Panc1 (cell line): ENCODE data around the gene SDK1. TPM values are rescaled to one million over a fixed set of nuclear protein-coding genes. Genes with fewer than 3 reads are reported as not detected.

Experiments
- ATAC-seq: fragments of 200-7000 bp; cut with Tn5 transposase; 2 replicates; pipeline ENCODE4 v1.9.1; 2020; ENCODE audit warnings: mild to moderate bottlenecking, moderate library complexity
- BruUV-seq: library from RNA; stranded (reverse); fragments of 400-500 nt; replicated peaks from 2 replicates; lab custom pipeline; 2021; lab: Mats Ljungman, UMichigan
- CTCF ChIA-PET: fragments of 300-600 bp; sonication (Branson Sonifier 250); formaldehyde crosslinking; loops from one replicate; lab custom pipeline; 2022; ENCODE audit warnings: antibody characterized with exemption; lab: Charles Lee
- POLR2A ChIA-PET: fragments of 300-600 bp; sonication (Branson Sonifier 250); formaldehyde crosslinking; loops from one replicate; lab custom pipeline; 2022; ENCODE audit warnings: antibody characterized with exemption; lab: Charles Lee
- DNase-seq: peaks from one replicate; pipeline ENCODE4 v3.0.0-alpha.2; 2010; ENCODE audit warnings: low read depth, low spot score
- H3K27ac ChIP-seq: 2 replicates; pipeline ENCODE4 v1.5.1; 2011; ENCODE audit warnings: mild to moderate bottlenecking, low read length, inconsistent platforms
- H3K27me3 ChIP-seq: fragments of 200-500 bp; sonication (Bioruptor generic); 2 replicates; pipeline ENCODE4 v1.6.0; 2014; ENCODE audit warnings: low read length, inconsistent platforms; ENCODE audit not compliant: control insufficient read depth, insufficient read depth
- H3K36me3 ChIP-seq: fragments of 200-500 bp; sonication (Bioruptor generic); 2 replicates; pipeline ENCODE4 v1.5.1; 2014; ENCODE audit warnings: inconsistent platforms, mild to moderate bottlenecking, low read length, moderate library complexity; ENCODE audit not compliant: control insufficient read depth, insufficient read depth
- H3K4me1 ChIP-seq: 2 replicates; pipeline ENCODE4 v1.5.1; 2011; ENCODE audit warnings: inconsistent platforms, mild to moderate bottlenecking, low read length, moderate library complexity; ENCODE audit not compliant: control insufficient read depth, insufficient read depth
- H3K4me3 ChIP-seq, 2 experiments: 2 replicates each; pipeline ENCODE4 v1.5.1; 2011 to 2012; ENCODE audit warnings: low read depth in 2 of 2, low read length in 2 of 2, mild to moderate bottlenecking in 2 of 2, inconsistent platforms in 1 of 2, moderate library complexity in 1 of 2
- H3K9me3 ChIP-seq: fragments of 200-500 bp; sonication (Bioruptor generic); 2 replicates; pipeline ENCODE4 v1.5.1; 2014; ENCODE audit warnings: low read depth, mild to moderate bottlenecking, inconsistent platforms, low read length, moderate library complexity; ENCODE audit not compliant: control insufficient read depth, insufficient read depth
- POLR2AphosphoS5 ChIP-seq: IDR thresholded peaks from 2 replicates; pipeline ENCODE4 v1.6.1; 2012; ENCODE audit warnings: mild to moderate bottlenecking, low read depth, low read length, moderate library complexity
- SIN3A ChIP-seq: IDR thresholded peaks from 2 replicates; pipeline ENCODE4 v1.6.1; 2012; ENCODE audit warnings: low read depth, mild to moderate bottlenecking, low read length, moderate library complexity, borderline replicate concordance; ENCODE audit not compliant: insufficient read depth
- TCF7L2 ChIP-seq: IDR thresholded peaks from 2 replicates; pipeline ENCODE4 v1.6.1; 2011; ENCODE audit warnings: mild to moderate bottlenecking, low read depth, low read length, inconsistent platforms
- in situ Hi-C: cut with HindIII; loops from 2 replicates; pipeline ENCODE4 v1.10.0; 2016; ENCODE audit warnings: low sequenced_read_pairs, low pct_unique_long_range_greater_than_20kb
- intact Hi-C: fragments of 100-400 bp; cut with micrococcal nuclease; formaldehyde crosslinking; loops from one replicate; pipeline ENCODE4 v1.10.0; 2022; ENCODE audit not compliant: unreplicated experiment
- total RNA-seq: library from RNA; stranded (reverse); gene quantifications from one replicate; pipeline ENCODE4 v1.2.1, GENCODE V29; 2021; ENCODE audit not compliant: unreplicated experiment
- TF ChIP-seq, protein P1 (sequence below), 2 experiments: IDR thresholded peaks; 2 replicates each; pipeline ENCODE4 v1.6.1; 2011 to 2012; ENCODE audit warnings: low read depth in 2 of 2, control low read depth in 1 of 2, low read length in 1 of 2, mild to moderate bottlenecking in 1 of 2, moderate library complexity in 1 of 2; ENCODE audit not compliant: insufficient read depth in 1 of 2
- TF ChIP-seq, protein P2 (sequence below): fragments of 450-650 bp; IDR thresholded peaks from 2 replicates; pipeline ENCODE4 v1.5.1; 2017; ENCODE audit warnings: mild to moderate bottlenecking

The SDK1 gene
- total RNA-seq, 1 experiment from 2014 or later, result 47.4 TPM

DNA sequence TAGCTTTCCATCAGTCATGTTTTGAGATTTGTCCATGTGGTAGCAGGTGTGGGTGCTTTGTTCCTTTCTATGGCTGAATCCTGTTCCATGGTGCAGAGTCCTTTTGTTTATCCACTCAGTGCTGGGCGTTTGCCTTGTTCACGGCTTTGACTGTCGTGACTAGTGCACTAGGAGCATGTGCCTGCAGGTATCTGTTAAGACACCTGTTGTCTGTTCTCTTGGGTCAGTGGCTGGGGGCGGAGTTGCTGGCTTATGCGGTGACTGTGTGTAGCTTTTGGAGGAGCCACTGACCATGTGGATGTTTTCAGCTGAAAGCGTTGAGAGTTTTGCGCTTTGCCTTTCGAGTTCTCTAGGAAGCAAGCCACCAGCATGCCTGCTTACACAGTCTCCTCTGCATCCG lies 807.9 kb downstream of the SDK1 start:
- BruUV-seq, result no TSS peak
- POLR2A ChIA-PET, result interaction anchor here (0.5 kb wide), 1 partner anchor 200 kb away, joined by 7 read pairs; no protein-coding TSS in a partner anchor

DNA sequence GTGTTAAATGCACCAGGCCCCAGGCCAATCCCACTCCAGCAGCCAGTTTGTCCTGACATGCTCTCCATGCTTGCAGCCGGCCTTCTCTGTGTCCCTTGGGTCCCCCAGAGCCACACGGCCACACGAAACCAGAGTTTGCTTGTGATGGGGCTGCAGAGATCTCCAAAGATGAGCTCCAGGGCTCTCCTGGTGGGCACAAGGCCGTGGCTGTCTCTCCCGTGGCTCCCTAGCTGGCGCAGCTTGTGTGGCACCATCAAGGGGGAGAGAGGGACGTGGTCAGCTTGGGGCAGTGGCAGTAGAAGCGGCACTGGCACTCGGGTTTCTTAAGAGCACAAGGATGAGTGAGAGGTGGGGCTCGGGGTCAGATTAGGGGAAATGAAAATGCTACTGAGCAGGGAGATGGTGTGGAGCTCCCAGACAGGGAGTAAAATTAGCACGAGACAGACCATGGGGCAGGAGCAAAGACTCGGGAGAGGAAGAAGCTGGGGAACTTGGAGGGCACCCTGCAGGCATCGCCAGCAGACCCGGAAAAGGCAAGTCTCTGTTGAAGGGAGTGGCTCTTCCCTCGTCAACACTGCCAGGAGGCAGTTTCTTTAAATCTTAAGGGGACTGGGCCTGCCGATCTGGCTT lies 808.5 kb downstream of the SDK1 start:
- Histone ChIP-seq H3K9me3 (no peaks in the 10 kb centered on the region), H3K4me1 (no peaks in the 10 kb centered on the region), H3K4me3 (no peak overlapping the region), H3K27me3 (no peaks in the 10 kb centered on the region), H3K36me3 (no peaks in the 10 kb centered on the region), H3K27ac (no peak overlapping the region)
- intact Hi-C loops (no loop called here), in situ Hi-C loops (no loop called here)
- ATAC-seq (no peak), DNase-seq (no peak)
- BruUV-seq, result no TSS peak
- TF ChIP-seq POLR2AphosphoS5 (no peak), SIN3A (no peak), TCF7L2 (no peak)
- TF ChIP-seq, protein P1, sequence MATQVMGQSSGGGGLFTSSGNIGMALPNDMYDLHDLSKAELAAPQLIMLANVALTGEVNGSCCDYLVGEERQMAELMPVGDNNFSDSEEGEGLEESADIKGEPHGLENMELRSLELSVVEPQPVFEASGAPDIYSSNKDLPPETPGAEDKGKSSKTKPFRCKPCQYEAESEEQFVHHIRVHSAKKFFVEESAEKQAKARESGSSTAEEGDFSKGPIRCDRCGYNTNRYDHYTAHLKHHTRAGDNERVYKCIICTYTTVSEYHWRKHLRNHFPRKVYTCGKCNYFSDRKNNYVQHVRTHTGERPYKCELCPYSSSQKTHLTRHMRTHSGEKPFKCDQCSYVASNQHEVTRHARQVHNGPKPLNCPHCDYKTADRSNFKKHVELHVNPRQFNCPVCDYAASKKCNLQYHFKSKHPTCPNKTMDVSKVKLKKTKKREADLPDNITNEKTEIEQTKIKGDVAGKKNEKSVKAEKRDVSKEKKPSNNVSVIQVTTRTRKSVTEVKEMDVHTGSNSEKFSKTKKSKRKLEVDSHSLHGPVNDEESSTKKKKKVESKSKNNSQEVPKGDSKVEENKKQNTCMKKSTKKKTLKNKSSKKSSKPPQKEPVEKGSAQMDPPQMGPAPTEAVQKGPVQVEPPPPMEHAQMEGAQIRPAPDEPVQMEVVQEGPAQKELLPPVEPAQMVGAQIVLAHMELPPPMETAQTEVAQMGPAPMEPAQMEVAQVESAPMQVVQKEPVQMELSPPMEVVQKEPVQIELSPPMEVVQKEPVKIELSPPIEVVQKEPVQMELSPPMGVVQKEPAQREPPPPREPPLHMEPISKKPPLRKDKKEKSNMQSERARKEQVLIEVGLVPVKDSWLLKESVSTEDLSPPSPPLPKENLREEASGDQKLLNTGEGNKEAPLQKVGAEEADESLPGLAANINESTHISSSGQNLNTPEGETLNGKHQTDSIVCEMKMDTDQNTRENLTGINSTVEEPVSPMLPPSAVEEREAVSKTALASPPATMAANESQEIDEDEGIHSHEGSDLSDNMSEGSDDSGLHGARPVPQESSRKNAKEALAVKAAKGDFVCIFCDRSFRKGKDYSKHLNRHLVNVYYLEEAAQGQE (IDR thresholded peaks at IDR 0.05; ENCODE audit: insufficient read depth in 1 of 2, low read depth in 2 of 2, low read length in 1 of 2), result no peak
- TF ChIP-seq, protein P2, sequence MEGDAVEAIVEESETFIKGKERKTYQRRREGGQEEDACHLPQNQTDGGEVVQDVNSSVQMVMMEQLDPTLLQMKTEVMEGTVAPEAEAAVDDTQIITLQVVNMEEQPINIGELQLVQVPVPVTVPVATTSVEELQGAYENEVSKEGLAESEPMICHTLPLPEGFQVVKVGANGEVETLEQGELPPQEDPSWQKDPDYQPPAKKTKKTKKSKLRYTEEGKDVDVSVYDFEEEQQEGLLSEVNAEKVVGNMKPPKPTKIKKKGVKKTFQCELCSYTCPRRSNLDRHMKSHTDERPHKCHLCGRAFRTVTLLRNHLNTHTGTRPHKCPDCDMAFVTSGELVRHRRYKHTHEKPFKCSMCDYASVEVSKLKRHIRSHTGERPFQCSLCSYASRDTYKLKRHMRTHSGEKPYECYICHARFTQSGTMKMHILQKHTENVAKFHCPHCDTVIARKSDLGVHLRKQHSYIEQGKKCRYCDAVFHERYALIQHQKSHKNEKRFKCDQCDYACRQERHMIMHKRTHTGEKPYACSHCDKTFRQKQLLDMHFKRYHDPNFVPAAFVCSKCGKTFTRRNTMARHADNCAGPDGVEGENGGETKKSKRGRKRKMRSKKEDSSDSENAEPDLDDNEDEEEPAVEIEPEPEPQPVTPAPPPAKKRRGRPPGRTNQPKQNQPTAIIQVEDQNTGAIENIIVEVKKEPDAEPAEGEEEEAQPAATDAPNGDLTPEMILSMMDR, result no peak
- ChIA-PET CTCF (no interaction called here), POLR2A (no interaction called here)

More for the DNA sequence above, 807.9 kb downstream of the SDK1 start:
- DNase-seq (no peak), ATAC-seq (no peak)
- no peaks in the 10 kb centered on the region for H3K9me3 ChIP-seq
- intact Hi-C loops (no loop called here), in situ Hi-C loops (no loop called here)
- CTCF ChIA-PET, result no interaction called here
- no peak overlapping the region for H3K4me3 ChIP-seq
- H3K36me3 ChIP-seq, result no peaks in the 10 kb centered on the region
- no peaks in the 10 kb centered on the region for H3K4me1 ChIP-seq
- no peaks in the 10 kb centered on the region for H3K27me3 ChIP-seq
- TF ChIP-seq, protein P1 (IDR thresholded peaks at IDR 0.05; ENCODE audit: insufficient read depth in 1 of 2, low read depth in 2 of 2, low read length in 1 of 2), result no peak
- no peak overlapping the region for H3K27ac ChIP-seq
